CD4-positive, CD25-positive, alpha-beta regulatory T cell (primary cell): Measurements from ENCODE around the gene KCNIP4. TPM values are rescaled to one million over a fixed set of nuclear protein-coding genes. Genes with fewer than 3 reads are reported as not detected.

Source experiments
- ATAC-seq, 2 donors: fragments of 150-1000 bp; cut with Tn5 transposase; one replicate each; pipeline ENCODE4 v1.10.0; 2021; ENCODE audit warnings: low read depth in 2 of 2, moderate number of reproducible peaks in 2 of 2, moderate library complexity in 1 of 2
- DNase-seq, 3 donors: peaks; one replicate each; pipeline versions ENCODE4 v3.0.0 to v3.0.0-alpha.2; 2012 to 2022; ENCODE audit warnings: mixed read lengths in 1 of 3
- H3K27ac ChIP-seq: one replicate; pipeline ENCODE4 v1.7.0; 2013; ENCODE audit warnings: mild to moderate bottlenecking, low read length; ENCODE audit not compliant: insufficient read depth, poor library complexity, severe bottlenecking
- H3K27me3 ChIP-seq: one replicate; pipeline ENCODE4 v1.7.0; 2013; ENCODE audit warnings: low read length; ENCODE audit not compliant: control insufficient read depth, insufficient read depth
- H3K36me3 ChIP-seq: one replicate; pipeline ENCODE4 v1.7.0; 2013; ENCODE audit warnings: mild to moderate bottlenecking, low read length, moderate library complexity; ENCODE audit not compliant: control insufficient read depth, insufficient read depth
- H3K4me1 ChIP-seq: 2 replicates; pipeline ENCODE4 v1.7.0; 2013; ENCODE audit warnings: mild to moderate bottlenecking, low read length; ENCODE audit not compliant: insufficient read depth, control insufficient read depth, poor library complexity, severe bottlenecking
- H3K4me3 ChIP-seq: one replicate; pipeline ENCODE4 v1.7.0; 2013; ENCODE audit warnings: low read depth, mild to moderate bottlenecking, low read length, moderate library complexity
- H3K9me3 ChIP-seq, 2 experiments: 1 replicate in 1 of 2; 2 replicates in 1 of 2; pipeline ENCODE4 v1.7.0; 2013; ENCODE audit warnings: low read length in 2 of 2, mild to moderate bottlenecking in 1 of 2, moderate library complexity in 1 of 2; ENCODE audit not compliant: control insufficient read depth in 2 of 2
- H3K27ac Mint-ChIP-seq, 3 donors: one replicate each; pipeline ENCODE4 v1.8.0; 2020 to 2022; ENCODE audit warnings: mild to moderate bottlenecking in 3 of 3, mixed read lengths in 3 of 3, moderate library complexity in 2 of 3
- H3K27me3 Mint-ChIP-seq: one replicate; pipeline ENCODE4 v1.8.0; 2022; ENCODE audit warnings: mild to moderate bottlenecking, mixed read lengths
- H3K36me3 Mint-ChIP-seq: one replicate; pipeline ENCODE4 v1.8.0; 2020; ENCODE audit warnings: mixed read lengths
- H3K4me1 Mint-ChIP-seq, 4 donors: one replicate each; pipeline ENCODE4 v1.8.0; 2020 to 2022; ENCODE audit warnings: mixed read lengths in 4 of 4, mild to moderate bottlenecking in 1 of 4
- H3K4me3 Mint-ChIP-seq, 4 donors: one replicate each; pipeline ENCODE4 v1.8.0; 2020 to 2022; ENCODE audit warnings: mild to moderate bottlenecking in 4 of 4, mixed read lengths in 4 of 4, moderate library complexity in 3 of 4
- H3K9me3 Mint-ChIP-seq, 7 donors: one replicate each; pipeline ENCODE4 v1.8.0; 2020 to 2022; ENCODE audit warnings: mixed read lengths in 7 of 7, mild to moderate bottlenecking in 3 of 7, moderate library complexity in 2 of 7
- polyA plus RNA-seq, 4 donors: library from polyadenylated mRNA; unstranded; fragments of 300-500 nt; fragmentation: Illumina TruSeq; gene quantifications; one replicate each; pipeline ENCODE4 v1.2.3, GENCODE V29; 2021
- total RNA-seq: library from RNA; stranded (reverse); gene quantifications from one replicate; pipeline ENCODE4 v1.2.3, GENCODE V29; 2022

KCNIP4 gene
- total and polyA plus RNA-seq, 5 donors from 2014 or later, result 0.09 to 0.24 TPM; not detected in 3

DNA sequence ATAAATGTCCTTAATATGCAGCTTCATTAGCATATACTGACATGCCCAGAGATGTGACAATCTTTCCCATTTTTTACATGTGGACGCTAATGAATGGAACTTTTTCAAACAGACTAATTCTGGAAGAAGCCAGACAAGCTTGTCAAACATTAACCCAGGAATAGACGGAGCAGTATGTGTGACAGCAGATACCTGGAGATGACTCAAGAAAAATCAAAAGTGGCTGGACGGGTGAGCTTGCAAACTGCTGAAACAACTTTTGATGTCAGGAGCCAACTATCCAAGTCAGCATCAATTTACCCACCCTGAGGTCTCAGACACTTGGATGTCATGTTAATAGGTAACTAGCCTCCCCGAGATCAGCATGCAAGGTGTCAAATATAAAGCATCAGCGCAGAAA, 1065.3 kb downstream of the KCNIP4 start:
- DNase-seq (no peak), ATAC-seq (no peak)
- no peaks in the 10 kb centered on the region for H3K27me3 Mint-ChIP-seq
- H3K27ac Mint-ChIP-seq, result no peak overlapping the region
- no peaks in the 10 kb centered on the region for H3K36me3 ChIP-seq
- H3K4me1 Mint-ChIP-seq, result no peaks in the 10 kb centered on the region
- H3K27ac ChIP-seq, result no peak overlapping the region
- H3K4me3 Mint-ChIP-seq, result no peak overlapping the region
- H3K4me3 ChIP-seq, result no peak overlapping the region
- H3K9me3 ChIP-seq, result no peaks in the 10 kb centered on the region
- no peaks in the 10 kb centered on the region for H3K4me1 ChIP-seq
- H3K9me3 Mint-ChIP-seq, result peaks cover 0 to 13% (median 7%) of the 10 kb centered on the region in 7 donors
- no peaks in the 10 kb centered on the region for H3K36me3 Mint-ChIP-seq
- H3K27me3 ChIP-seq, result no peaks in the 10 kb centered on the region

DNA sequence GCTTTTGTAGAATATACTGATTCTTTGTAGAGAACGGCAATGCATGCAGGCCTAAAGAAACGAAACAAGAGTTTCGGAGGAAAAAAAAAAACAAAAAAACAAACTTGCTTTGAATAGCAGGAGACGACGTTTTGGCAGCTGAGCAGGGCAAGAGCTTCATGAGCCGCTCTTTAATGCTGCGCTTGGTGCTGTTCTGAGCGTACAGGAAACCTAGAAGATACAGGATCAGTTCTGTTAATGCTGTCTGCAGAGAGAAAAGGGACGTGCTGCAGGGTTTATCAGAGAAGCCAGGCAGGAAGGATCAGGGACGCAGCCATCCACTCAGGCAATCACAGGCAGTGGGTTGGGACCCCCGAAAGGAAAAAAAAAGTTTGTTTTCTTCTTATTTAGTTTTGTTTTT, 1066.1 kb downstream of the KCNIP4 start:
- no peaks in the 10 kb centered on the region for H3K27me3 Mint-ChIP-seq
- peaks cover 0 to 14% (median 7%) of the 10 kb centered on the region in 7 donors for H3K9me3 Mint-ChIP-seq
- Histone ChIP-seq H3K4me1 (no peaks in the 10 kb centered on the region), H3K9me3 (no peaks in the 10 kb centered on the region), H3K27ac (no peak overlapping the region), H3K36me3 (no peaks in the 10 kb centered on the region), H3K4me3 (no peak overlapping the region), H3K27me3 (no peaks in the 10 kb centered on the region)
- DNase-seq, result no peak
- no peak overlapping the region for H3K4me3 Mint-ChIP-seq
- no peaks in the 10 kb centered on the region for H3K36me3 Mint-ChIP-seq
- H3K4me1 Mint-ChIP-seq, result no peaks in the 10 kb centered on the region
- H3K27ac Mint-ChIP-seq, result no peak overlapping the region
- no peak for ATAC-seq

DNA sequence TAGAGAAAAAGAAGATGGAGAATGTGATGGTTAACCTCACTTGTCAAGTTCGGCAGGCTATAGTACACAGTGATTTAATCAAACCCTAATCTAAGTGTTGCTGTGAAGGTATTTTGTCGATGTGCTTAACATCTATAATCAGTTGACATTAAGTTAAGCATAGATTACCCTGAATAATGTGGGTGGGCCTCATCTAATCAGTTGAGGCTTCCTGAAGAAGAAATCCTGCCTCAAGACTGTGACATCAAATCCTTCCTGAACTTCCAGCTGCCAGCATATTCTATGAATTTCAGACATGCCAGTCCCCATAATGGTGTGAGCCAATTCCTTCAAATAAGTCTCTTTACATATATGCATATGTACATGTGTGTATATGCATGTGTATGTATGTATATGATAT, 1066.9 kb downstream of the KCNIP4 start:
- Mint-ChIP-seq H3K36me3 (no peaks in the 10 kb centered on the region), H3K27ac (no peak overlapping the region), H3K27me3 (no peaks in the 10 kb centered on the region), H3K9me3 (peaks cover 0 to 14% (median 7%) of the 10 kb centered on the region in 7 donors), H3K4me3 (no peak overlapping the region), H3K4me1 (no peaks in the 10 kb centered on the region)
- ATAC-seq, result no peak
- no peaks in the 10 kb centered on the region for H3K27me3 ChIP-seq
- H3K4me3 ChIP-seq, result no peak overlapping the region
- H3K36me3 ChIP-seq, result no peaks in the 10 kb centered on the region
- H3K9me3 ChIP-seq, result no peaks in the 10 kb centered on the region
- no peaks in the 10 kb centered on the region for H3K4me1 ChIP-seq
- no peak for DNase-seq
- no peak overlapping the region for H3K27ac ChIP-seq

DNA sequence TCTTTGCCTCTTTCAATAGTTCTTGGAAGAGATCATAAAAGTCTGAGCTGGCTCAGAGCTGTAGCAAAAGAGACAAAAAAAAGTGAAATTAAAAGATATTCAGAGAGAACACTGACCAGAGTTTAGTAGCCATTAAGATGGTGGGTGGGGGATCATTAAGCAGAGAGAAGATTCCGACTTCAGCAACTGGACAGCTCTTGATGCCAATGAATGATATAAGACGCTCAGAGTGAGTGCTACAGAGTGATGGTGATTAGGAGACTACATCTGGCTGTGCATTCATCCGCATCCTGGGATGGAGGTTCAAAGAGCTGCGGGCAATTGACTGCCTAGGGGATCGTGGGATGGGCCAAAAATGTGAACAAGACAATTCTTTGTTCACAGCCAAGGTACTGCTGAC, 1069.8 kb downstream of the KCNIP4 start:
- H3K9me3 Mint-ChIP-seq, result peaks cover 0 to 14% (median 2%) of the 10 kb centered on the region in 7 donors
- Histone ChIP-seq H3K4me3 (no peak overlapping the region), H3K9me3 (no peaks in the 10 kb centered on the region), H3K4me1 (no peaks in the 10 kb centered on the region), H3K27me3 (no peaks in the 10 kb centered on the region), H3K36me3 (no peaks in the 10 kb centered on the region), H3K27ac (no peak overlapping the region)
- no peaks in the 10 kb centered on the region for H3K4me1 Mint-ChIP-seq
- H3K27ac Mint-ChIP-seq, result no peak overlapping the region
- DNase-seq (no peak), ATAC-seq (no peak)
- H3K27me3 Mint-ChIP-seq, result no peaks in the 10 kb centered on the region
- H3K4me3 Mint-ChIP-seq, result no peak overlapping the region
- H3K36me3 Mint-ChIP-seq, result no peaks in the 10 kb centered on the region

DNA sequence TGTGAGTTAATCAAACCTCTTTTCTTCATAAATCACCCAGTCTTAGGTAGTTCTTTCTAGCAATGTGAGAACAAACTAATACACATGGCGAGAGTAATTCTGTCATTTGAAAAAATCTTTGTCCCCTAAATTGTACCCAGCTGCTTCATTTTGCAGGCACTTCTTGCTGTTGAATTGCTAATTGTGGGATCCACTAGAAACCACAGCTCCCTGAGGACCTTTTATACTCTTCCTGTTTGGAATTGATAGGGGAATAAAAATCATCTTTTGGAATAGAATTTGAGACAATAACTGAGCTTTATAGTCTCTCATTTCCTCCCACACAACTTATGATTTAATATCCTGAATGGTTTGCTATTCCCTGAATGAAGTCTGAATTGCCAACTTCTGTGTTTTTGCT, 1078.1 kb downstream of the KCNIP4 start:
- no peak overlapping the region for H3K4me3 Mint-ChIP-seq
- no peak overlapping the region for H3K27ac Mint-ChIP-seq

DNA sequence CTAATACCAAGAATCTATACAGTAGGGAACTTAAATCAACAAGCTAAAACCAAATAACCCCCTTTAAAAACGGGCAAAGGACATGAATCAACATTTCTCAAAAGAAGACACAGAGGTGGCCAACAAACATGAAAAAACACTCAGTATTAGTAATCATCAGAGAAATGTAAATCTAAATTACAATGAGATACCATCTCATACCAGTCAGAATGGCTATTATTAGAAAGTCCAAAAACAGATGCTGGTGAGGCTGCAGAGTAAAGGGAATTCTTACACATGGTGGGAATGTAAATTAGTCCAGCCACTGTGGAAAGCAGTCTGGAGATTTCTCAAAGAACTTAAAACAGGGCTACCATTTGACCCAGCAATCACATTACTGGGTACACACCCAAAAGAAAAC, 1080.5 kb downstream of the KCNIP4 start:
- Histone ChIP-seq H3K27me3 (no peaks in the 10 kb centered on the region), H3K4me1 (no peaks in the 10 kb centered on the region), H3K27ac (no peak overlapping the region), H3K9me3 (peaks cover 0 to 3% of the 10 kb centered on the region in 2 experiments), H3K4me3 (no peak overlapping the region), H3K36me3 (no peaks in the 10 kb centered on the region)
- Mint-ChIP-seq H3K9me3 (peaks cover 2 to 5% (median 4%) of the 10 kb centered on the region in 7 donors), H3K27me3 (no peaks in the 10 kb centered on the region), H3K36me3 (no peaks in the 10 kb centered on the region), H3K27ac (no peak overlapping the region), H3K4me3 (no peak overlapping the region), H3K4me1 (peaks cover 0 to 4% (median 0%) of the 10 kb centered on the region in 4 donors)
- no peak for ATAC-seq
- no peak for DNase-seq

More for the DNA sequence above, 1078.1 kb downstream of the KCNIP4 start:
- H3K27ac ChIP-seq, result no peak overlapping the region
- no peaks in the 10 kb centered on the region for H3K4me1 ChIP-seq
- Mint-ChIP-seq H3K27me3 (no peaks in the 10 kb centered on the region), H3K9me3 (peaks cover 0 to 6% (median 4%) of the 10 kb centered on the region in 7 donors), H3K36me3 (no peaks in the 10 kb centered on the region), H3K4me1 (peaks cover 0 to 4% (median 0%) of the 10 kb centered on the region in 4 donors)
- DNase-seq, result no peak
- peaks cover 0 to 3% of the 10 kb centered on the region in 2 experiments for H3K9me3 ChIP-seq
- ATAC-seq, result no peak
- no peaks in the 10 kb centered on the region for H3K36me3 ChIP-seq
- H3K27me3 ChIP-seq, result no peaks in the 10 kb centered on the region
- no peak overlapping the region for H3K4me3 ChIP-seq

DNA sequence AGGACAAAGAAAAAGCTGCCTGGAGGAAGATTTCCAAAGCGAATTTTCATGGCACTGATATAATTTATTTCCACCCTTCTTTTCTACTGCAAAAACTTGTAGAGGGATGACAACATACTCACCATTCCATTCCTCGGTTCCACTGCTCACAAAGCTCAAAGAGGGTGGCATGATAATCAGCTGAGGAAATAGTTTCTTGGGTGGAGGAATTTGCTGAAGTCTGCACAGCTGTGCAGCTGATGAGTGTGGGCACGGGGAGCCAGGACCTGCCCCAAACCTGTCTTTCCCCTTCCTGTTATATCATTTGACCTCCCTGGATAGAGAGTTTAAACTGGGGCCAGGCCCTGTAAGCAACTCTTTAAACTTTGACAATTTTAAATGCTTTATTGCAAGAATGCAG, 1087.7 kb downstream of the KCNIP4 start:
- no peak overlapping the region for H3K4me3 ChIP-seq
- Mint-ChIP-seq H3K27me3 (no peaks in the 10 kb centered on the region), H3K4me1 (no peaks in the 10 kb centered on the region), H3K36me3 (no peaks in the 10 kb centered on the region), H3K4me3 (no peak overlapping the region), H3K9me3 (peaks cover 3 to 12% (median 8%) of the 10 kb centered on the region in 7 donors), H3K27ac (no peak overlapping the region)
- no peak for ATAC-seq
- H3K4me1 ChIP-seq, result no peaks in the 10 kb centered on the region
- no peak for DNase-seq
- H3K9me3 ChIP-seq, result peaks cover 0 to 3% of the 10 kb centered on the region in 2 experiments
- H3K27ac ChIP-seq, result no peak overlapping the region
- H3K36me3 ChIP-seq, result no peaks in the 10 kb centered on the region
- H3K27me3 ChIP-seq, result no peaks in the 10 kb centered on the region

DNA sequence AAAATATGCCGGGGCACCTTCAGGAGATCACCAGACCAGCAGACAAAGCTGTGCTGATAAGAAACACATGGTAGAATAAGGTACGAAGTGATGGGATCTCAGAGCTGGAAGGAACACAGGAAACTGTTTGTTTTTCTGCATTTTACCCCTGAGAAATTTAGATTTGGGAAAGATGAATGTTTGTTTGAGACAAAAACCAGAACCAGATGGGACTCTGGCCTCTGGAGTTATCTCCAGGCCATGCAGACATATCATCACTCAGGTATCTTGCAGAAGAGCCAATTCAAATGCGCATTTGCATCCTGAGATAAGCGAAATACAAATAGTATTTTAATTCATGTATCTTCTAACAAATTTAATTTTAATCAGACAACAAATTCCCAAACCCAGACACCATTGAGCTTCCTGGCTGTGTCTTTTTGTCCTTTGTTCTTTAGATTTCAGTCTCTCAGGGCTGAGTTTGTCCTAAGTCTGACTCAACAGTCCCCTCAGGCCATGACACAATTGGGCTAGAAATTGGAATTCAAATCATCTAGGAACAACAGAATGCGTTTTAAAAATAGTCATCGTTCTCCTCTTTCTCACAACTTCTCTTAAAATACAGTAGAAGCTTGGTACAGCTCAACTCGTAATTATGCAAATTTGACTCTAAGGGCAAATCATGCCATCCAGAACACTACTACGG, 1089.3 kb downstream of the KCNIP4 start:
- no peak for DNase-seq
- H3K4me3 Mint-ChIP-seq, result no peak overlapping the region

More for the DNA sequence above, 1089.3 kb downstream of the KCNIP4 start:
- H3K27me3 ChIP-seq, result no peaks in the 10 kb centered on the region
- H3K36me3 Mint-ChIP-seq, result no peaks in the 10 kb centered on the region
- no peak overlapping the region for H3K27ac Mint-ChIP-seq
- H3K4me1 Mint-ChIP-seq, result no peaks in the 10 kb centered on the region
- H3K4me1 ChIP-seq, result no peaks in the 10 kb centered on the region
- H3K9me3 ChIP-seq, result peaks cover 0 to 3% of the 10 kb centered on the region in 2 experiments
- no peaks in the 10 kb centered on the region for H3K27me3 Mint-ChIP-seq
- no peak overlapping the region for H3K4me3 ChIP-seq
- no peak for ATAC-seq
- no peaks in the 10 kb centered on the region for H3K36me3 ChIP-seq
- H3K27ac ChIP-seq, result no peak overlapping the region
- H3K9me3 Mint-ChIP-seq, result peaks cover 2 to 14% (median 9%) of the 10 kb centered on the region in 7 donors
